ENCODE results near the gene PLIN5. TPM values are rescaled to one million over a fixed set of nuclear protein-coding genes. Genes with fewer than 3 reads are reported as not detected.

Gene PLIN5
- total RNA-seq, 1 experiment from 2014 or later = 3.9 TPM

DNA sequence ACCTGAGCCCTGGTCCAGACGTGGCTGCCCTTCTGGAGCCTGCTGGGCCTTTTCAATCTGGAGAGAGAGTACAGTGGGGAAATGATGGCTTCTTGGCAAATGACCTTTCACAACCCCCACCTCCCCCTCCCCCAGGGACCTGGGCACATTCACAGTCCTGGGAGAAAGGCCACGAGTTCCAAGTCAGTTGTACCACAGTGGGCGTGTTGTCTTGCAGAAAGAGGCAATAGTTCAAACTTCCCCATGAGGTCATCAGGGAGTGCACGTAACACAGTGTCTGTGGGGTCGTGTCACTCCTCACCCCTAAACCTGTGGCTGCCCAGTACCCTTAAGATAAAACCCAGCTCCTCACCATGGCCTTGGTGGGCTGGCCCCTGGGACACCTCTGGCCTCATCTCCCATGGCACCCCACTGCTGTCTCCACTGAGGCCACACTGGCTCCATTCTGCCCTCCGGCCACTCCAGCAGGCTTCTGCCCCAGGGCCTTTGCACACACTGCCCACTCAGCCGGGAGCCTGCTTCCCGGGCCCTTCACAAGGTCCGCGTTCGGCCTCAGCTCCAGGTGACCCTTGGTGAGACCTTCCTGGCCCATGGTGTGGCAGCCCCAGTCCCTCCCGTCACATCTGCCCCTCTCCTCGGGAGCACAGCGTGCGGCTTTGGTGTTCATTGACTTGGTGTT, 30.0 kb downstream of the PLIN5 start:
- H3K9me3 Mint-ChIP-seq = no peaks in the 10 kb centered on the region
- Histone ChIP-seq H4K20me1 (ENCODE audit: control insufficient read depth, insufficient read depth, insufficient read length) (no peaks in the 10 kb centered on the region), H3K4me2 (ENCODE audit: insufficient read depth, insufficient read length, low read length) (no peak overlapping the region), H3T11ph (ENCODE audit: low read length) (no peak overlapping the region), H2AK5ac (ENCODE audit: insufficient read length, low read length) (no peak overlapping the region), H3K23me2 (ENCODE audit: insufficient read length, low read depth, low read length, poor library complexity, severe bottlenecking) (no peaks in the 10 kb centered on the region), H3K18ac (ENCODE audit: insufficient read length, low read depth, low read length) (no peak overlapping the region), H3K23ac (ENCODE audit: insufficient read length, low read depth, low read length) (no peak overlapping the region), H3K9me3 (ENCODE audit: control insufficient read depth, low read depth, low read length) (no peaks in the 10 kb centered on the region), H3K14ac (ENCODE audit: insufficient read depth, low read length) (no peak overlapping the region), H2BK15ac (ENCODE audit: low read depth, low read length) (no peak overlapping the region), H2BK20ac (ENCODE audit: low read depth, low read length, poor library complexity, severe bottlenecking) (no peak overlapping the region), H3K9ac (ENCODE audit: extremely low read depth, insufficient read length, low read length) (no peak overlapping the region), H4K8ac (replicated peaks; ENCODE audit: insufficient read length, low read depth, low read length) (no peak overlapping the region), H3K79me1 (ENCODE audit: insufficient read depth, low read depth, low read length, poor library complexity, severe bottlenecking) (no peaks in the 10 kb centered on the region), H3K4ac (ENCODE audit: low read depth, low read length) (no peak overlapping the region), H4K5ac (ENCODE audit: insufficient read length, low read depth, low read length) (no peak overlapping the region), H3K27me3 (ENCODE audit: insufficient read depth, low read length) (no peaks in the 10 kb centered on the region), H2BK5ac (ENCODE audit: insufficient read length, low read length) (no peak overlapping the region), H2BK12ac (ENCODE audit: insufficient read length, low read depth, low read length) (no peak overlapping the region), H3K4me1 (ENCODE audit: insufficient read depth, low read length) (no peaks in the 10 kb centered on the region), H3K27ac (ENCODE audit: insufficient read length, low read depth, low read length) (no peak overlapping the region), H4K91ac (ENCODE audit: insufficient read length, low read depth, low read length) (no peak overlapping the region), H2AFZ (ENCODE audit: low read length) (no peak overlapping the region), H3K79me2 (ENCODE audit: insufficient read depth, low read length) (no peaks in the 10 kb centered on the region), H2BK120ac (ENCODE audit: low read depth, low read length, poor library complexity, severe bottlenecking) (no peak overlapping the region), H3K56ac (ENCODE audit: insufficient read length, low read depth, low read length) (no peak overlapping the region)
- H3K4me1 Mint-ChIP-seq = no peaks in the 10 kb centered on the region
- no peak overlapping the region for H3K4me3 Mint-ChIP-seq
- no peak for DNase-seq
- H3K27me3 Mint-ChIP-seq (ENCODE audit: low read depth) = peaks cover 32% of the 10 kb centered on the region
- WGBS (ENCODE audit: extremely low coverage, insufficient read length, low lambda C conversion rate) = no CpG with 5 or more reads among the region's 15 CpGs
- no peak overlapping the region for H3K27ac Mint-ChIP-seq
- peaks cover 13 to 46% (median 36%) of the 10 kb centered on the region in 3 experiments; a peak in 6 of 7 replicates for H3K36me3 Mint-ChIP-seq (ENCODE audit: insufficient read depth in 1 of 3, low read depth in 3 of 3)
- TF ChIP-seq, protein P1, sequence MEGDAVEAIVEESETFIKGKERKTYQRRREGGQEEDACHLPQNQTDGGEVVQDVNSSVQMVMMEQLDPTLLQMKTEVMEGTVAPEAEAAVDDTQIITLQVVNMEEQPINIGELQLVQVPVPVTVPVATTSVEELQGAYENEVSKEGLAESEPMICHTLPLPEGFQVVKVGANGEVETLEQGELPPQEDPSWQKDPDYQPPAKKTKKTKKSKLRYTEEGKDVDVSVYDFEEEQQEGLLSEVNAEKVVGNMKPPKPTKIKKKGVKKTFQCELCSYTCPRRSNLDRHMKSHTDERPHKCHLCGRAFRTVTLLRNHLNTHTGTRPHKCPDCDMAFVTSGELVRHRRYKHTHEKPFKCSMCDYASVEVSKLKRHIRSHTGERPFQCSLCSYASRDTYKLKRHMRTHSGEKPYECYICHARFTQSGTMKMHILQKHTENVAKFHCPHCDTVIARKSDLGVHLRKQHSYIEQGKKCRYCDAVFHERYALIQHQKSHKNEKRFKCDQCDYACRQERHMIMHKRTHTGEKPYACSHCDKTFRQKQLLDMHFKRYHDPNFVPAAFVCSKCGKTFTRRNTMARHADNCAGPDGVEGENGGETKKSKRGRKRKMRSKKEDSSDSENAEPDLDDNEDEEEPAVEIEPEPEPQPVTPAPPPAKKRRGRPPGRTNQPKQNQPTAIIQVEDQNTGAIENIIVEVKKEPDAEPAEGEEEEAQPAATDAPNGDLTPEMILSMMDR (conservative IDR thresholded peaks at IDR 0.05) = no peak
